NOMO-1 (cell line): Measurements from ENCODE around the gene UQCRH.
A peak's percentile ranks its signal among the peaks of the same experiment; 100 is the strongest.

Source experiments
- DNase-seq, 2 experiments: peaks; one replicate each; lab custom pipeline; 2025; ENCODE audit not compliant: unreplicated experiment in 2 of 2; lab: John Stamatoyannopoulos, UW

Gene UQCRH

GRCh38 chr1:46303038-46303871 lies at the start of gene UQCRH, which contains the start of gene LRRC41:
Gene UQCRH (plus strand): TSS chr1:46303698. CDS start chr1:46303767, 69 bp downstream.
Gene LRRC41 (minus strand): TSS chr1:46303616. CDS start chr1:46303322, 294 bp downstream.
- peak; percentile 94 to 95 for DNase-seq

GRCh38 chr1:46254668-46255067 lies 48.8 kb upstream of the UQCRH start:
- DNase-seq = no peak

GRCh38 chr1:46256523-46256922 lies 47.0 kb upstream of the UQCRH start:
- no peak for DNase-seq

- no peak for DNase-seq
These were observed 41.0 kb upstream of the UQCRH start for GRCh38 chr1:46262508-46262907.

DNA sequence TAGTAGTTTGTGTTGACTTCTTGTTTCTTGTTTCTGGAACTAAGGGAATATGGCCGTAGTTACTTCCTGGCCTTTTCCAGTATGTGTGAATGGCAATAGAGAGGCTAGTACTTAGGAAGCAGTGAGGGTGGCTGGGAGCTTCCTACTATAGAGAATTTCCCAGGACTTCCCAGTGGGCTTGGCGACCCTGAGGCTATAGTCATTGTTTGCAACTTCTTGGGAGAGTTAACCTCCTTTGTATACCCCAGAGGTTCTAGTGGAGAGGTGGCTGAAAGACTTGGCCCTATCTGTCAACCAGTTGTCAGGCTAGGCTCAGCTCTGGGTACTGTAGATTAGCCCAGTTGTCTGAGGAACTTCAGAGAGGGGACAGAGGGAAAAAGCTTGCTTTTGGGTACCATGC lies 40.4 kb upstream of the UQCRH start:
- DNase-seq = no peak

GRCh38 chr1:46268578-46268977 lies 34.9 kb upstream of the UQCRH start:
- DNase-seq = no peak

- no peak for DNase-seq
These were observed 29.1 kb upstream of the UQCRH start for GRCh38 chr1:46274225-46275029.

DNA sequence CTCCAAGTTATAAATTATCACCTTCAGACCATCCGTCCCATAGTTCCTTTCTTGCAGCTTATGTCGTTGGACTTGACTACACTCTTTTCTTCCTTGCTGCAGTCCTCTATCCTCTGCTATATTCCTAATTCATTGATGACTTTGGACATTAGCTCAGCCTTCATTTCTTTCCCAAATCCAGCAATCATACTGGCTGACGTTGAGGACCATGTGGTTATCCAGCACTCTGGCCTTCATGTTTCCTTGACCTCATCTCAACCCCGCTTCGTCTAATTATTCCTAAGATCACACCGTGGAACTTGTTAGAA lies 28.5 kb upstream of the UQCRH start:
- DNase-seq = no peak

GRCh38 chr1:46277658-46278373 lies 25.7 kb upstream of the UQCRH start:
- DNase-seq = no peak

GRCh38 chr1:46278807-46279206 lies 24.7 kb upstream of the UQCRH start:
- no peak for DNase-seq

- DNase-seq = no peak
These were observed 23.4 kb upstream of the UQCRH start for GRCh38 chr1:46280092-46280491.

DNA sequence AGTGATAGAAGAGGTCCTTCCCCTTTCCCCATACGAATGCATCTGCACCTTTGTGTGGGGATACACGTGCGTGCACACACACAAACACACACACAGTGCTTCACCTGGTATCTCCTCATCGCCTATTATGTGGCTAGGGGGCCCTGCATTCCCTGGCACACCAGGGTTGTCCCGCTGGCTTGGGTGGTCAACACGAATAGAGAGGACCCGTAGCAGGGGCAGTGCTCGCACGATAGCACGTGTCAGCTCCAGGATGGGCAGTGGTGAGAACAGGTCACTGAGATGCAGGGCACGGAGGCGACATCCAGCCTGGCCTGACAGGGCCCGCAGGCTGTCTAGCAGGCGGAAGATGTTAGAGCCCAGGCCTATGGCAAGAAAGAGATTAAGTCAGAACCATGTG lies 22.5 kb upstream of the UQCRH start:
- no peak for DNase-seq

DNA sequence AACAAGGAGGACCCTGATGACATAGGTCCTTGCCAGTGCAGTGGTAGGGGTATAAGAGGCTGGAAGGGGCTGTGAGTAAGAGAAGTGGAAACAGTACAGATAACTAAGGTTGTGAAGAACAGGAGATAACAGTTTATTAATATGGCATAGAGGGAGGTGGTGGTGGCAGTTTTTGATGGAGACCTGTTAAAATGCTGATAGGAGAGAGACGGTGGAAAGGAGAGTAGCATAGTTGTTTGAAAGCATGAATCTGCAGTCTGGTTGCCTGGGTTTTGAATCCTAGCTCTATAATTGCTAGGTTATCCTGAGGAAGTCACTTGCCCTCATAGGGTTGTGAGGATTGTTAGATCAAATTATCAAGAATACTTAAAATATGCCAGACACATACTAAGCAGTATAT lies 19.4 kb upstream of the UQCRH start:
- DNase-seq = no peak

DNA sequence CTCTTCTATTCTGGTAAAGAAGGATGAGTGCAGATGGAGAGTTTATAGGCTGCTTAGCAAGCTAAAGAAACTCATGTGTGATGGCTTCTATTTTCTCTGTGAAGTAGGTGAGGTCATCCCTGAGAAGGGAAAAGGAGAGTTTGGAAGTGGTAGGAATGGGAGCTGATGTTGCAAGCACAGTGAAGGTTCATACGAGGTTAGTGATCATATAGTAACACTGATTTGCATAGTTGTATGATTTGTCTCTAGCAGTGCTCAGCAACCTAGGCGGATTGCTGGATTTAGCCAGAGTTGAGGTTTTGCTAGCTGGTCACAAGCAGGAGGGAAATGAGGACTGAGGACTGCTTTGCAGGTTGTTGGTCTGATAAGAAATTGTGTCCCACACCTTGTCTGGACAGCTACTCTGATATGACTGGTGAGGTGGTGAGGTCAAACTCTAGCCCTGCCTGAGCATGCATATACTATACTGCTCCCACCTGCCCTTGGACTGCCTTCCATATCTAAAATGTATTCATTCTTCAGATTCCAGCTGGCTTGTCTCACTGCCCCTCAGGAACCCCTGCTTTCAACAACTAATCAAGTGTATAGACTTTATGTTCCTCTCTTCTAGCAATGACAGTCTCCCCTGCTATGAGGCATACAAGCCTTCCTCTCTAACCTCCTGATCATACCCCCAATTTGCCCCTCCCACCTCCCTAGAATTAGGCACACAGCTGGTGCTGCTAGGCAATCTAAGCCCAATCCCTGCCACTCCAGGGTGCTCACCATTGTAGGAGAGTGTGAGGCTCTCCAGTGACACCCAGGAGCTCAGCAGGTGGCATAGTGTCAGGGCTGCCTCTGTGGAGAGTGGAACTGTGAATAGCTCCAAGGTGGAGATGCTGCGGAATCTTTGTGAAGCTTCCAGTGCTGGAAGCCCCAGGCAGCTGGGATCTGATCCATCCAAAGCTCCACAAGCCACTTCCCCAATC lies 18.6 kb upstream of the UQCRH start:
- DNase-seq = no peak

- DNase-seq = no peak
These were observed 17.6 kb upstream of the UQCRH start for GRCh38 chr1:46285730-46286477.

DNA sequence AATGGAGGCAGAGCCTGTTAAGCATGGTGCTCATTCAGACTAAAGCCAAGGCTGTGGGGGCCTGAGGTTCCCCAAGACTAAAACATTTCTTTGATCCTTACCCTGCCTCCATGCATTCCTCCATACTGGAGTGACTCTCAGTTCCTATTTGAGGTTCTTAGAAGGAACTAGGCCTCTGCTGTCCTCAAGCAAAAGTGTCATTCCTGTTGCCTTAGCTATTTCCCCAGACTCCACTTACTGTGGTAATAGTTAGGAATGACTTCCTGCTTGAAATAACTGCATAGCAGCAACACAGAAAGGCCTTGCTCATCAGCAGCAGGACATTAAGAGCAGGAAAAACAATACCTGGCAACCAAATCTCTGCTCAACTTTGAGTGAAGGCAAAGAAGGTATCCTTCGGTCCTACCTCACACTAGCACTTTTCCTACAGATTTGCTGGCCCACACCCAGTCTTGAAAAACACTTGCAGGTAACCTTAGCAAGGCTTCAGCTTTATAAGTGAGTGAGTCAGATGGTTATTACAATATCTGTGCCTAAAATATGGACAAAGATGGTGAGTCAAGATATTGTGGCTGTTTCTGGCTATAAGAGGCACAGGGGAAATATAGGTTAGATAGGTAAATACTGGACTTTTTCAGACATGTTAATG lies 14.9 kb upstream of the UQCRH start:
- DNase-seq = no peak

DNA sequence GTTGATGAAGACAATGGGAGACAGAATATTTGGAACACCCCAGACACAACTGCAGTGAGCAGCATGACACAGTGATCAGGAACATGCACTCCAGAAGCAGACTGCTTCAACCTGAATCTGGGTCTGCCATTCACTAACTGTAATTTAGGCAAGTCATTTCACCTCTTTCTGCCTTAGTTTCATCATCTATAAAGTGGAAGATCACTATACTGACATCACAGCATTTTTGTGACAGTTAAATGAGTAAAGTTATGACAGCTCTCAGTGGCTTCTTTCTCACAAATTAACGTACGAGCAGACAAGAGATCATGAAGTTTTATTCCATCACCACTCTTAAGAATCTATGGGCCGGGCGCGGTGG lies 14.4 kb upstream of the UQCRH start:
- no peak for DNase-seq

DNA sequence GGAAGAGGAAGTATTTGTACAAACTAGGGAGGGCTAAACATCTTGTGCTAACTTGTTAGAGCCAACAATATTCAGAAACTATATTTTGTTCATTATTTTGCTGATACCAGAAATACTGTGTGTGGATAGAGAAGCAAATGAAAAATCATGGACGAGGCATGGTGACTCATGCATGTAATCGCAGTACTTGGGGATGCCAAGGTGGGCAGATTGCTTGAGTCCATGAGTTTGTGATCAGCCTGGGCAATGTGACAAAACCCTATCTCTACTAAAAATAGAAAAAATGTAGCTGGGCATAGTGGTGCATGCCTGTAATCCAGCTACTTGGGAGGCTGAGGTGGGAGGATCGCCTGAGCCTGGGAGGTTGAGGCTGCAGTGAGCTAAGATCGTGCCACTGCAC lies 13.5 kb upstream of the UQCRH start:
- no peak for DNase-seq

DNA sequence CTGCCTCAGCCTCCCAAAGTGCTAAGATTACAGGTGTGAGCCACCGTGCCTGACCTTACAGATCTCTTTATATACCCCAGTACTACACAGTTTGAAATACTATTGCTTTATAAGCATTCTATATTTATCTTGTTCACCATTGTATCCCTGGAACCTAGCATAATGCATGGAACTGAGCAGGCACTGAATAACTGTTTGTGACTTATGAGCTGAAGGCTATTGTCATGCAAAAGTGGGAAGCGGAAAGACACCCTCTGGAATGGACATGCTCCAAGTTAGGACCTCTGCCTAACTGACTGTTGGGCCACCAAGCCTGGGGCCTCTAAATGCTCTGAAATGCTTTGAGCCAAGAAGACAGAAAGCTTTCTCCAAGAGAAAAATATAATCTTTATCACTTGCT lies 8.2 kb upstream of the UQCRH start:
- no peak for DNase-seq
